WTC11 (cell line): ENCODE results near the gene MCM10.

Experiments
- ATF3 ChIP-seq: sonication (generic); formaldehyde crosslinking; conservative IDR thresholded peaks from 2 replicates; pipeline ENCODE4 v1.8.1; 2022; ENCODE audit warnings: mild to moderate bottlenecking, missing genetic modification reagents
- ATF6 ChIP-seq: sonication (generic); formaldehyde crosslinking; IDR thresholded peaks from 2 replicates; pipeline ENCODE4 v1.8.1; 2023; ENCODE audit warnings: mild to moderate bottlenecking, missing genetic modification reagents
- CREB1 ChIP-seq: sonication (generic); formaldehyde crosslinking; IDR thresholded peaks from 2 replicates; pipeline ENCODE4 v1.8.0; 2023; ENCODE audit warnings: mild to moderate bottlenecking, missing genetic modification reagents
- CTCF ChIP-seq: fragments of 200-600 bp; IDR thresholded peaks from 2 replicates; pipeline ENCODE4 v1.8.0; 2022; ENCODE audit warnings: antibody characterized with exemption
- E2F1 ChIP-seq: sonication (generic); formaldehyde crosslinking; IDR thresholded peaks from 2 replicates; pipeline ENCODE4 v1.8.0; 2022; ENCODE audit warnings: mild to moderate bottlenecking, missing genetic modification reagents
- ESRRA ChIP-seq: sonication (generic); formaldehyde crosslinking; IDR thresholded peaks from 2 replicates; pipeline ENCODE4 v1.8.1; 2022; ENCODE audit warnings: mild to moderate bottlenecking, missing genetic modification reagents, borderline replicate concordance
- FOXJ3 ChIP-seq: sonication (generic); formaldehyde crosslinking; IDR thresholded peaks from 2 replicates; pipeline ENCODE4 v1.9.0; 2021; ENCODE audit warnings: missing genetic modification reagents, mild to moderate bottlenecking, borderline replicate concordance
- NFATC4 ChIP-seq: fragments of 250-450 bp; sonication (Bioruptor Pico); IDR thresholded peaks from 2 replicates; pipeline ENCODE4 v1.9.0; 2021; ENCODE audit warnings: mild to moderate bottlenecking
- TCF7 ChIP-seq: sonication (generic); formaldehyde crosslinking; IDR thresholded peaks from 2 replicates; pipeline ENCODE4 v1.8.0; 2022; ENCODE audit warnings: mild to moderate bottlenecking, low read depth, missing genetic modification reagents, moderate library complexity
- ZNF219 ChIP-seq: sonication (generic); formaldehyde crosslinking; IDR thresholded peaks from 2 replicates; pipeline ENCODE4 v1.8.0; 2023; ENCODE audit warnings: missing genetic modification reagents, mild to moderate bottlenecking, borderline replicate concordance

- TF ChIP-seq ZNF219 (no peak), FOXJ3 (CRISPR knock-in tag) (no peak), TCF7 (CRISPR knock-in tag) (no peak), NFATC4 (no peak), CTCF (no peak), E2F1 (no peak), ESRRA (CRISPR knock-in tag) (no peak), CREB1 (CRISPR knock-in tag) (no peak), ATF6 (CRISPR knock-in tag) (no peak), ATF3 (CRISPR knock-in tag) (no peak)
Observed at GRCh38 chr10:13143766-13144165, 17.6 kb upstream of the MCM10 start.
